ENCODE measurements around the gene ZNF518A. TPM values are rescaled to one million over a fixed set of nuclear protein-coding genes. Genes with fewer than 3 reads are reported as not detected.
A peak's percentile ranks its signal among the peaks of the same experiment; 100 is the strongest.

The ZNF518A gene
- total and polyA plus RNA-seq, 2 of the 13 experiments (the other 11 are each of a cell fraction or from before 2014, with no cell fraction given): 21.7 to 37.1 TPM

DNA sequence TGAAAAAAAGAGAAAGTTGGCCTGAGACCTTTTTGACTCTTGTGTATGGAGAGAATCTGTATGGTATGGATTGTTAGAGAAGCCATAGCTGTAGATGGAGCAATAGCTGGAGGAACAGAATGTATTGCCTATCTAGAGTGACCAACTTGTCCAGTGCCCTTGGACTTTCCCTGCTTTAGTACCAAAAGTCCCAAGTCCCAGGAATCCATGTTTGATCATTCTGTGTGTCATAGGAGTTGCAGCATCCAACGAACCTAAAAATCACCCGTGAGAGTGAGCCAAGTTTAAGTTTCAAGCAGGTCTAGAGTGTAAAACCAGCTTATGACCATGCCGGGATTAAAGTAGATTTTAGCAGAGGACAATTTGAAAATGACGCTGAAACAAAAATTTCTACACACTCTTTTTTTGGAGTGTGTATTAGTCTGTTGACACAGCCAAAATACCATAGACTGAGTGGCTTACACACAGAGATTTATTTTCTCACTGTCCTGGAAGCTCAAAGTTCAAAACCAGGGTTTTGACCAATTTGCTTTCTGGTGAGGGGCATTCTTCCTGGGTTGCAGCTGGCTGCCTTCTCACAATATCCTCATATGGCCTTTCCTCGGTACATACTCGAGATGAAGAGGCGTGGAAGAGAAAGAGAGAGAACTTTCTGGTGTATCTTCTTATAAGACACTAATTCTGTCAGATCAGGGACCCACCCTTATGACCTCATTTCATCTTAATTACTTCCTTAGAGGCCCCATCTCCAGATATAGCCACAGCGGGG, 36.9 kb upstream of the ZNF518A start (continued):
- TF ChIP-seq, protein P1, sequence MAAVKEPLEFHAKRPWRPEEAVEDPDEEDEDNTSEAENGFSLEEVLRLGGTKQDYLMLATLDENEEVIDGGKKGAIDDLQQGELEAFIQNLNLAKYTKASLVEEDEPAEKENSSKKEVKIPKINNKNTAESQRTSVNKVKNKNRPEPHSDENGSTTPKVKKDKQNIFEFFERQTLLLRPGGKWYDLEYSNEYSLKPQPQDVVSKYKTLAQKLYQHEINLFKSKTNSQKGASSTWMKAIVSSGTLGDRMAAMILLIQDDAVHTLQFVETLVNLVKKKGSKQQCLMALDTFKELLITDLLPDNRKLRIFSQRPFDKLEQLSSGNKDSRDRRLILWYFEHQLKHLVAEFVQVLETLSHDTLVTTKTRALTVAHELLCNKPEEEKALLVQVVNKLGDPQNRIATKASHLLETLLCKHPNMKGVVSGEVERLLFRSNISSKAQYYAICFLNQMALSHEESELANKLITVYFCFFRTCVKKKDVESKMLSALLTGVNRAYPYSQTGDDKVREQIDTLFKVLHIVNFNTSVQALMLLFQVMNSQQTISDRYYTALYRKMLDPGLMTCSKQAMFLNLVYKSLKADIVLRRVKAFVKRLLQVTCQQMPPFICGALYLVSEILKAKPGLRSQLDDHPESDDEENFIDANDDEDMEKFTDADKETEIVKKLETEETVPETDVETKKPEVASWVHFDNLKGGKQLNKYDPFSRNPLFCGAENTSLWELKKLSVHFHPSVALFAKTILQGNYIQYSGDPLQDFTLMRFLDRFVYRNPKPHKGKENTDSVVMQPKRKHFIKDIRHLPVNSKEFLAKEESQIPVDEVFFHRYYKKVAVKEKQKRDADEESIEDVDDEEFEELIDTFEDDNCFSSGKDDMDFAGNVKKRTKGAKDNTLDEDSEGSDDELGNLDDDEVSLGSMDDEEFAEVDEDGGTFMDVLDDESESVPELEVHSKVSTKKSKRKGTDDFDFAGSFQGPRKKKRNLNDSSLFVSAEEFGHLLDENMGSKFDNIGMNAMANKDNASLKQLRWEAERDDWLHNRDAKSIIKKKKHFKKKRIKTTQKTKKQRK (IDR thresholded peaks at IDR 0.05; ENCODE audit: low read length): no peak
- no peak for TF ChIP-seq ZNF557 (CRISPR knock-in tag; IDR thresholded peaks at IDR 0.05)
- 0 out of 2 replicates have a peak, but pooled peaks have one; percentile 15 for TF ChIP-seq CREB1 (IDR thresholded peaks at IDR 0.05)
- peak; percentile 74 for TF ChIP-seq CREB1 (CRISPR knock-in tag; IDR thresholded peaks at IDR 0.05)
- no peak; the same call in 1 of the 2 replicates for TF ChIP-seq ISL2 (CRISPR knock-in tag; IDR thresholded peaks at IDR 0.05)
- no peak for TF ChIP-seq ZBTB2 (CRISPR knock-in tag; IDR thresholded peaks at IDR 0.05; ENCODE audit: low read depth)
- TF ChIP-seq ZSCAN9 (CRISPR knock-in tag; IDR thresholded peaks at IDR 0.05; ENCODE audit: borderline replicate concordance): no peak
- no peak; the same call in 1 of the 2 replicates for TF ChIP-seq ZBTB7B (CRISPR knock-in tag; IDR thresholded peaks at IDR 0.05)
- no peak for TF ChIP-seq ZNF18 (CRISPR knock-in tag; IDR thresholded peaks at IDR 0.05; ENCODE audit: insufficient replicate concordance)
- TF ChIP-seq ZKSCAN1 (IDR thresholded peaks at IDR 0.05; ENCODE audit: low read length): no peak
- TF ChIP-seq ZNF264 (CRISPR knock-in tag; IDR thresholded peaks at IDR 0.05): peak; percentile 86; the same call in 1 of the 2 replicates
- TF ChIP-seq TBX3 (IDR thresholded peaks at IDR 0.05; ENCODE audit: borderline replicate concordance): no peak
- no peak for TF ChIP-seq ZNF737 (CRISPR knock-in tag; IDR thresholded peaks at IDR 0.05; ENCODE audit: borderline replicate concordance)
- peak; percentile 62 for TF ChIP-seq TEAD3 (CRISPR knock-in tag; optimal IDR thresholded peaks at IDR 0.05; ENCODE audit: borderline replicate concordance)
- TF ChIP-seq RORA (CRISPR knock-in tag; IDR thresholded peaks at IDR 0.05): peak; percentile 19; the same call in 1 of the 2 replicates
- TF ChIP-seq, protein P2, sequence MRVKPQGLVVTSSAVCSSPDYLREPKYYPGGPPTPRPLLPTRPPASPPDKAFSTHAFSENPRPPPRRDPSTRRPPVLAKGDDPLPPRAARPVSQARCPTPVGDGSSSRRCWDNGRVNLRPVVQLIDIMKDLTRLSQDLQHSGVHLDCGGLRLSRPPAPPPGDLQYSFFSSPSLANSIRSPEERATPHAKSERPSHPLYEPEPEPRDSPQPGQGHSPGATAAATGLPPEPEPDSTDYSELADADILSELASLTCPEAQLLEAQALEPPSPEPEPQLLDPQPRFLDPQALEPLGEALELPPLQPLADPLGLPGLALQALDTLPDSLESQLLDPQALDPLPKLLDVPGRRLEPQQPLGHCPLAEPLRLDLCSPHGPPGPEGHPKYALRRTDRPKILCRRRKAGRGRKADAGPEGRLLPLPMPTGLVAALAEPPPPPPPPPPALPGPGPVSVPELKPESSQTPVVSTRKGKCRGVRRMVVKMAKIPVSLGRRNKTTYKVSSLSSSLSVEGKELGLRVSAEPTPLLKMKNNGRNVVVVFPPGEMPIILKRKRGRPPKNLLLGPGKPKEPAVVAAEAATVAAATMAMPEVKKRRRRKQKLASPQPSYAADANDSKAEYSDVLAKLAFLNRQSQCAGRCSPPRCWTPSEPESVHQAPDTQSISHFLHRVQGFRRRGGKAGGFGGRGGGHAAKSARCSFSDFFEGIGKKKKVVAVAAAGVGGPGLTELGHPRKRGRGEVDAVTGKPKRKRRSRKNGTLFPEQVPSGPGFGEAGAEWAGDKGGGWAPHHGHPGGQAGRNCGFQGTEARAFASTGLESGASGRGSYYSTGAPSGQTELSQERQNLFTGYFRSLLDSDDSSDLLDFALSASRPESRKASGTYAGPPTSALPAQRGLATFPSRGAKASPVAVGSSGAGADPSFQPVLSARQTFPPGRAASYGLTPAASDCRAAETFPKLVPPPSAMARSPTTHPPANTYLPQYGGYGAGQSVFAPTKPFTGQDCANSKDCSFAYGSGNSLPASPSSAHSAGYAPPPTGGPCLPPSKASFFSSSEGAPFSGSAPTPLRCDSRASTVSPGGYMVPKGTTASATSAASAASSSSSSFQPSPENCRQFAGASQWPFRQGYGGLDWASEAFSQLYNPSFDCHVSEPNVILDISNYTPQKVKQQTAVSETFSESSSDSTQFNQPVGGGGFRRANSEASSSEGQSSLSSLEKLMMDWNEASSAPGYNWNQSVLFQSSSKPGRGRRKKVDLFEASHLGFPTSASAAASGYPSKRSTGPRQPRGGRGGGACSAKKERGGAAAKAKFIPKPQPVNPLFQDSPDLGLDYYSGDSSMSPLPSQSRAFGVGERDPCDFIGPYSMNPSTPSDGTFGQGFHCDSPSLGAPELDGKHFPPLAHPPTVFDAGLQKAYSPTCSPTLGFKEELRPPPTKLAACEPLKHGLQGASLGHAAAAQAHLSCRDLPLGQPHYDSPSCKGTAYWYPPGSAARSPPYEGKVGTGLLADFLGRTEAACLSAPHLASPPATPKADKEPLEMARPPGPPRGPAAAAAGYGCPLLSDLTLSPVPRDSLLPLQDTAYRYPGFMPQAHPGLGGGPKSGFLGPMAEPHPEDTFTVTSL (CRISPR knock-in tag; IDR thresholded peaks at IDR 0.05; ENCODE audit: borderline replicate concordance): no peak; the same call in 1 of the 2 replicates
